GM19455 (cell line): ENCODE data around the gene FN3K.

Experiments used
- ATAC-seq: cut with Tn5 transposase; IDR thresholded peaks from one replicate; pipeline ENCODE4 v1.9.1; 2021; ENCODE audit not compliant: unreplicated experiment

The FN3K gene

DNA sequence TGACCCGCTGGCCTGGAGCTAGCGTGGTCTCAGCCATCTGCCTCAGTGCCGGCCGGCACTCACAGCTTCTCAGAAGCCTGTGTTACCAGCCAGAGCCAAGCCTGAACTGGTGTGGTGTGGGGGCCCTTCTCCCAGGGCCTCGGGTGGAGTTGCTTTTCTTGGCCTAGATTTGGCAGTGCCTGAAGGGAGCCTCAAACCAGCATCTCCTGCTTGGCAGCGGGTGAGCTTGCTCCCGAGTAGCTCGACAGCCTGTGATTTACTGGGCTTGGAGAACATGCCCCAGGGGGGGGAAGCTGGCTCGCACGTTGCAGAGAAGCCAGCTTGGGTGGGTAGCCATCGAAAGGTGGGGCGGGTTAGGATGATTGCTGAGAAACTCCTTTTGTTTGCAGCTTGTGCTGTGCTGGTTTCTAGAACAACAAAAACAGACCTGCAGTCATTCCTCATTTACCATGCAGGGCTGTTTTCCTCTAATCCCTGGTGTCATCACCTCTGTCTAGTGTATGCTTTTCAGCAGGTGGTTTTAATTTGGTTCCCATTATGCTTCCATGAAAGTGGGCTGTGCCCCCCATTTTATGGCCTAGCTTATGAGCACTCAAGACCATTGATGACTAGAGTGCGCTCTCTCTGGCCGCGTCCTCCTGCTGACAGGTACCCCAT lies 58.7 kb downstream of the FN3K start:
- no peak for ATAC-seq

DNA sequence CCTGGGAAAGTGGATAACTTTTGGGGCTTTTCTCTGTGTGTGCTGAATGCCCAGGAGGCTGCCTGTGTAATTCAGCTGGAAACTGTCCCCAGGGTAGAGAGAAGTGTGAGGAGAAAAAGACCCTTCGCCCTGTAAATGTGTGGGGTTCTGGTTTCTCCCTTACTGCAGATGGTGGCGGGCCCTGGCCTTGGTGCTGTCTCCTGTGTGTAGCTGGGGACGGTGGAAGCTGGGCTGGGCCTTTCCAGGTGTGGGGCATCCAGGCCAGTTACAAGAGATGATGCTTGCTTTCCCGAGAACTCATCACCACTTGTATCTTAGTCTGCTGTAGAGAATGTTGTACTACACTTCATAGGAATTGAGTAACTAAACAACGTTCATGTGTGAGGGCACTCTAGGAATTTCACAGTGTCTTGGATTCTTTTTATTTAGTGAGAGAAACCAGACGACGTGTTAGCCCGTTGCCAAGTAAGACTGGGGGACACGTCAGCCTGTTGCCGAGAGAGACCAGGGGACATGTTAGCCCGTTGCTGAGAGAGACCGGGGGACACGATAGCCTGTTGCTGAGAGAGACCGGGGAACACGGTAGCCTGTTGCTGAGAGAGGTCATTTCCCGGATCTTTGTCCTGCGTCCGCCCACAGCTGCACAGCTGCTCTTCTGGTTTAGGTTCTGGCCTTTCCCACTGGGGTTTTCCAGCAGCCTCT lies 59.5 kb downstream of the FN3K start:
- no peak for ATAC-seq

GRCh38 chr17:82795615-82796014 lies 60.2 kb downstream of the FN3K start:
- no peak for ATAC-seq

DNA sequence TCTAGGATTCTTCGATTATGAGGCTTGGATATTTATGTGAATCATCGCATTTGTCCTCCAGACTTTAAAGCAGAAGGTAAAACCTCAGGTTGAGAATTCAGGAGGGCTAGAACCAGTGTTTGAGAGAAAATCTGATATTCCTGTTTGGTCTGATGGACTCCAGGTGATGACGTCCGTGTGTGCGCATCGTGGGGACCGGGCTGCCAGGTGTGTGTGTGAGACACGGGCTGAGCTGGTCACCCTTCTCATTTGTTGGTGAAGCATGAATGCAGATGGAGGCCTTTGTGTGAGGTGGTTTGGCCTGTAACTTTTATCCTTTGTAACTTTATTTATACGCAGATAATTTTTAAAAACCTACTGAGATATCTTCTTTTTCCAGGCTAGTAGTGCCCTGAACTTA lies 61.6 kb downstream of the FN3K start:
- no peak for ATAC-seq

- ATAC-seq = no peak
These were observed 63.3 kb downstream of the FN3K start for GRCh38 chr17:82798752-82799151.

GRCh38 chr17:82799591-82799990 lies 64.2 kb downstream of the FN3K start:
- no peak for ATAC-seq
